PFSK-1 (cell line): ENCODE measurements around the gene CD27.

Source experiments
- POLR2AphosphoS5 ChIP-seq: IDR thresholded peaks from 2 replicates; pipeline ENCODE4 v1.6.1; 2012; ENCODE audit warnings: low read depth, mild to moderate bottlenecking, control low read depth, low read length, moderate library complexity
- SIN3A ChIP-seq: IDR thresholded peaks from 2 replicates; pipeline ENCODE4 v1.6.1; 2012; ENCODE audit warnings: mild to moderate bottlenecking, low read length, moderate library complexity, borderline replicate concordance; ENCODE audit not compliant: insufficient read depth

- TF ChIP-seq POLR2AphosphoS5 = no peak
- no peak for TF ChIP-seq SIN3A
Observed at GRCh38 chr12:6444704-6445688, at the start of gene CD27.
